H1 (cell line): ENCODE data around the gene NOS2. TPM values are rescaled to one million over a fixed set of nuclear protein-coding genes. Genes with fewer than 3 reads are reported as not detected.

ENCODE experiments used
- CHD2 ChIP-seq: IDR thresholded peaks from 2 replicates; pipeline ENCODE4 v1.6.1; 2012; ENCODE audit warnings: low read length, improper control_type of control experiment
- KDM1A ChIP-seq: fragments of 200-600, 300-600 bp; sonication (generic); IDR thresholded peaks from 2 replicates; pipeline ENCODE4 v1.7.1; 2016; ENCODE audit warnings: mild to moderate bottlenecking, low read length, borderline replicate concordance
- KDM4A ChIP-seq: IDR thresholded peaks from one replicate; pipeline ENCODE4 v1.7.1; 2012; ENCODE audit warnings: low read depth, mild to moderate bottlenecking, moderate library complexity, low read length, inconsistent platforms; ENCODE audit not compliant: severe bottlenecking
- MAFK ChIP-seq: IDR thresholded peaks from 2 replicates; pipeline ENCODE4 v1.6.1; 2012; ENCODE audit warnings: low read depth, mild to moderate bottlenecking, improper control_type of control experiment, low read length
- NANOG ChIP-seq: IDR thresholded peaks from 2 replicates; pipeline ENCODE4 v1.6.1; 2011; ENCODE audit warnings: low read length, low read depth, mild to moderate bottlenecking, inconsistent platforms; ENCODE audit not compliant: insufficient read depth, poor library complexity, severe bottlenecking
- polyA plus RNA-seq, 7 experiments: library from polyadenylated mRNA; depleted of rRNA in 3 of 7; stranded (reverse) in 5 of 7; unstranded in 2 of 7; fragments of >200 nt in 5 of 7; fragments of 200-250 nt in 2 of 7; gene quantifications; 1 replicate in 5 of 7; 2 replicates in 1 of 7; 4 replicates in 1 of 7; pipeline versions ENCODE4 v1.2.1 to v1.2.3, GENCODE V29; 2011 to 2013; ENCODE audit warnings: missing spikeins in 2 of 7, mixed read lengths in 2 of 7
- total RNA-seq: library from RNA; stranded (reverse); fragmentation: NEBNext Ultra II Directional; extraction: Animal tissue kit (Norgen Biotek cat#: 25700); gene quantifications from 2 replicates; pipeline ENCODE4 v1.2.1, GENCODE V29; 2021
- TF ChIP-seq, protein P1 (sequence below): fragments of 300-600 bp; sonication (generic); IDR thresholded peaks from 2 replicates; pipeline ENCODE4 v1.7.1; 2012; ENCODE audit warnings: low read length, moderate library complexity, mild to moderate bottlenecking, inconsistent platforms; ENCODE audit not compliant: insufficient replicate concordance

Gene NOS2
- total and polyA plus RNA-seq, 2 of the 8 experiments (the other 6 are each of a cell fraction or from before 2014, with no cell fraction given), result 1.0 to 1.9 TPM

DNA sequence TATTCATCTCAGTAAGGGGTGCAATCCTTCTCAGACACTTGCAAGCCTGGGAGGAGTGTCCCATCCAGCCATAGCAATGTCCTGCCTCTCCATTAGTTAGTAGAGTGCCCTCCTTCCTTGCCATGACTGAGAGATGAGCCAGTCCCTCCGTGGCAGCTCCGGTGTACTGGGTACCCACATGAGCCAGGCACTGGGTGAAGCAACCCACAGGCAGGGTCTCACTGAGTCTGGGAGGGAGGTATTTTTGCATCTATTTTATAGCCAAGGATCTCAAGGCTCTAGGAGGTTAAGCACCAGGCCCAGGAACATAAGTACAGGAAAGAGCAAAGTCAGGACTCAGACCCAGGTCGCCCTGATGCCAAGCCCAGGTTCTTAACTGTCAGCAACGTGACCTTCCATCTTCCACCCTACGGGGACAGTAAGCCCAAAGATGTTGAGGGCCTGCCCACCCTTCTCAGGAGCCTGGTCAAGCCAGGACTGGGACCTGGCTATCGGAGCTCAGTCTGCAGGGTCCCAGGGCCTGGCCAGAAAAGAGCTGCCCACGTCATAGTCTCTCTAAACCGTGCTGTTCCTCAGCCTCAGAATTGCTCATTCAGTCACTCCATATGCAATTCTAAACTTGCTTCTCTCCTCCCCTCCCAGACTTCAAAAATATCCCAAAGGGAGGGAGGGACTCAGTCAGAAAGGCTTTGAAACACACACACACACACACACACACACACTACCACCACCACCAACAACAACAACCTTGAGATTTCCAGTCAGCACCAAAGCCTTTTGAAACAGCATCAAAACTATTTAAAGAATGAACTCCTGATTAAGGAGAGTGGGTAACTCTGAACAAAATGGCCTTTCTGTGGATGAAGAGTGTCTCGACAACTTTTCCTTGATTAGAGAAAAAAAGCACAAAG is 16.6 kb downstream of the NOS2 start (continued):
- TF ChIP-seq, protein P1, sequence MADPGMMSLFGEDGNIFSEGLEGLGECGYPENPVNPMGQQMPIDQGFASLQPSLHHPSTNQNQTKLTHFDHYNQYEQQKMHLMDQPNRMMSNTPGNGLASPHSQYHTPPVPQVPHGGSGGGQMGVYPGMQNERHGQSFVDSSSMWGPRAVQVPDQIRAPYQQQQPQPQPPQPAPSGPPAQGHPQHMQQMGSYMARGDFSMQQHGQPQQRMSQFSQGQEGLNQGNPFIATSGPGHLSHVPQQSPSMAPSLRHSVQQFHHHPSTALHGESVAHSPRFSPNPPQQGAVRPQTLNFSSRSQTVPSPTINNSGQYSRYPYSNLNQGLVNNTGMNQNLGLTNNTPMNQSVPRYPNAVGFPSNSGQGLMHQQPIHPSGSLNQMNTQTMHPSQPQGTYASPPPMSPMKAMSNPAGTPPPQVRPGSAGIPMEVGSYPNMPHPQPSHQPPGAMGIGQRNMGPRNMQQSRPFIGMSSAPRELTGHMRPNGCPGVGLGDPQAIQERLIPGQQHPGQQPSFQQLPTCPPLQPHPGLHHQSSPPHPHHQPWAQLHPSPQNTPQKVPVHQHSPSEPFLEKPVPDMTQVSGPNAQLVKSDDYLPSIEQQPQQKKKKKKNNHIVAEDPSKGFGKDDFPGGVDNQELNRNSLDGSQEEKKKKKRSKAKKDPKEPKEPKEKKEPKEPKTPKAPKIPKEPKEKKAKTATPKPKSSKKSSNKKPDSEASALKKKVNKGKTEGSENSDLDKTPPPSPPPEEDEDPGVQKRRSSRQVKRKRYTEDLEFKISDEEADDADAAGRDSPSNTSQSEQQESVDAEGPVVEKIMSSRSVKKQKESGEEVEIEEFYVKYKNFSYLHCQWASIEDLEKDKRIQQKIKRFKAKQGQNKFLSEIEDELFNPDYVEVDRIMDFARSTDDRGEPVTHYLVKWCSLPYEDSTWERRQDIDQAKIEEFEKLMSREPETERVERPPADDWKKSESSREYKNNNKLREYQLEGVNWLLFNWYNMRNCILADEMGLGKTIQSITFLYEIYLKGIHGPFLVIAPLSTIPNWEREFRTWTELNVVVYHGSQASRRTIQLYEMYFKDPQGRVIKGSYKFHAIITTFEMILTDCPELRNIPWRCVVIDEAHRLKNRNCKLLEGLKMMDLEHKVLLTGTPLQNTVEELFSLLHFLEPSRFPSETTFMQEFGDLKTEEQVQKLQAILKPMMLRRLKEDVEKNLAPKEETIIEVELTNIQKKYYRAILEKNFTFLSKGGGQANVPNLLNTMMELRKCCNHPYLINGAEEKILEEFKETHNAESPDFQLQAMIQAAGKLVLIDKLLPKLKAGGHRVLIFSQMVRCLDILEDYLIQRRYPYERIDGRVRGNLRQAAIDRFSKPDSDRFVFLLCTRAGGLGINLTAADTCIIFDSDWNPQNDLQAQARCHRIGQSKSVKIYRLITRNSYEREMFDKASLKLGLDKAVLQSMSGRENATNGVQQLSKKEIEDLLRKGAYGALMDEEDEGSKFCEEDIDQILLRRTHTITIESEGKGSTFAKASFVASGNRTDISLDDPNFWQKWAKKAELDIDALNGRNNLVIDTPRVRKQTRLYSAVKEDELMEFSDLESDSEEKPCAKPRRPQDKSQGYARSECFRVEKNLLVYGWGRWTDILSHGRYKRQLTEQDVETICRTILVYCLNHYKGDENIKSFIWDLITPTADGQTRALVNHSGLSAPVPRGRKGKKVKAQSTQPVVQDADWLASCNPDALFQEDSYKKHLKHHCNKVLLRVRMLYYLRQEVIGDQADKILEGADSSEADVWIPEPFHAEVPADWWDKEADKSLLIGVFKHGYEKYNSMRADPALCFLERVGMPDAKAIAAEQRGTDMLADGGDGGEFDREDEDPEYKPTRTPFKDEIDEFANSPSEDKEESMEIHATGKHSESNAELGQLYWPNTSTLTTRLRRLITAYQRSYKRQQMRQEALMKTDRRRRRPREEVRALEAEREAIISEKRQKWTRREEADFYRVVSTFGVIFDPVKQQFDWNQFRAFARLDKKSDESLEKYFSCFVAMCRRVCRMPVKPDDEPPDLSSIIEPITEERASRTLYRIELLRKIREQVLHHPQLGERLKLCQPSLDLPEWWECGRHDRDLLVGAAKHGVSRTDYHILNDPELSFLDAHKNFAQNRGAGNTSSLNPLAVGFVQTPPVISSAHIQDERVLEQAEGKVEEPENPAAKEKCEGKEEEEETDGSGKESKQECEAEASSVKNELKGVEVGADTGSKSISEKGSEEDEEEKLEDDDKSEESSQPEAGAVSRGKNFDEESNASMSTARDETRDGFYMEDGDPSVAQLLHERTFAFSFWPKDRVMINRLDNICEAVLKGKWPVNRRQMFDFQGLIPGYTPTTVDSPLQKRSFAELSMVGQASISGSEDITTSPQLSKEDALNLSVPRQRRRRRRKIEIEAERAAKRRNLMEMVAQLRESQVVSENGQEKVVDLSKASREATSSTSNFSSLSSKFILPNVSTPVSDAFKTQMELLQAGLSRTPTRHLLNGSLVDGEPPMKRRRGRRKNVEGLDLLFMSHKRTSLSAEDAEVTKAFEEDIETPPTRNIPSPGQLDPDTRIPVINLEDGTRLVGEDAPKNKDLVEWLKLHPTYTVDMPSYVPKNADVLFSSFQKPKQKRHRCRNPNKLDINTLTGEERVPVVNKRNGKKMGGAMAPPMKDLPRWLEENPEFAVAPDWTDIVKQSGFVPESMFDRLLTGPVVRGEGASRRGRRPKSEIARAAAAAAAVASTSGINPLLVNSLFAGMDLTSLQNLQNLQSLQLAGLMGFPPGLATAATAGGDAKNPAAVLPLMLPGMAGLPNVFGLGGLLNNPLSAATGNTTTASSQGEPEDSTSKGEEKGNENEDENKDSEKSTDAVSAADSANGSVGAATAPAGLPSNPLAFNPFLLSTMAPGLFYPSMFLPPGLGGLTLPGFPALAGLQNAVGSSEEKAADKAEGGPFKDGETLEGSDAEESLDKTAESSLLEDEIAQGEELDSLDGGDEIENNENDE, result no peak
- no peak for TF ChIP-seq KDM1A
- no peak for TF ChIP-seq MAFK
- no peak for TF ChIP-seq NANOG
- TF ChIP-seq CHD2, result no peak
- no peak for TF ChIP-seq KDM4A
